Mammary epithelial cell (primary cell): ENCODE measurements around the gene TRAF3IP1.

Source experiments
- CTCF ChIP-seq, 2 donors: IDR thresholded peaks in 1 of 2; conservative IDR thresholded peaks in 1 of 2; 2 replicates each; pipeline ENCODE4 v1.5.1; 2011 to 2012; ENCODE audit warnings: inconsistent platforms in 2 of 2, low read length in 2 of 2, mild to moderate bottlenecking in 2 of 2, control low read depth in 1 of 2, low read depth in 1 of 2; ENCODE audit not compliant: insufficient read depth in 1 of 2; ENCODE audit errors: extremely low read depth in 1 of 2
- EZH2 ChIP-seq: IDR thresholded peaks from 2 replicates; pipeline ENCODE4 v1.6.1; 2012; ENCODE audit warnings: low read length, inconsistent platforms, borderline replicate concordance

GRCh38 chr2:238336151-238336550 is 15.8 kb downstream of the TRAF3IP1 start:
- TF ChIP-seq EZH2 (no peak), CTCF (conservative IDR thresholded peaks at IDR 0.05 in 1 of 2, IDR thresholded peaks at IDR 0.05 in 1 of 2; ENCODE audit: extremely low read depth in 1 of 2, insufficient read depth in 1 of 2, low read depth in 1 of 2, low read length in 2 of 2) (no peak)
